ENCODE measurements around the gene EHBP1L1.

The EHBP1L1 gene

DNA sequence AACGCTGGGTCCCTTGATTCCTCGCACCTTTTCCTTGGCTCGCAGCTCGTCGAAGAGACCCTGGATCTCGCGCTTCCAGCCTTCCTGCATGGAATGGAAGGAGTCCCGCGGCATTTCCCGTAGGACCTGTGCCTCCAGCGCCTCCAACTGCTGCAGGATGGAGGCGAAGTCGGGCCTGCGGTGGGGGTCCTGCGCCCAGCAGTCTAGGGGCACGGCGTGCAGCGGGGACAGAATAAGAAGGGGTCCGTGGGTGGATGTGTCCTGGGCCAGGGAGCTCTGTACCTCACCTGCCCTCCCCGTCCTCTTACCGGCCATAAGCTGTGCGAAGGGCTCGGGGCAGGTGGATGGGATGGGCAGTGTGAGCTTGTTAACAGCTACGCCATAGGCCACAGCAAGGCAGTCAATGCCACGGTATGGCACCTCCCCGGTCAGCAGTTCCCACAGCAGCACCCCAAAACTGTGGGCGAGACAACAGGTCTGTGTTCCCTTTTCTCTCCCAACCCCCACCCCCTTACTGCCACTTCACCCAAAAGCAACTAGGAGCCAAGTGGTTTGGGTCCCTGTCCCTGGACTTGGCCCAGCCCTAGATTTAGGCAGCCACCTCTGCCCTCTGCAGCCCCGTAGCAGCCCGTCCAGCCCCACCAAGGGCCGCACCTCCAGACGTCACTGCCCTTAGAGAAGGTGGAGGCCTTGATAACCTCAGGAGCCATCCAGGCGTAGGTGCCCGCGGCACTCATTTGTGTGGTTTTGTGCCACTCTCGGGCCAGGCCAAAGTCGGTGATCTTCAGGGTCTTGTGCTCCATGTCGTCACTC lies 32.0 kb downstream of the EHBP1L1 start:
- in situ Hi-C loops (cut with HindIII; ENCODE audit: low pct_ligation_motif_present, low pct_unique_long_range_greater_than_20kb, low sequenced_read_pairs), result no loop called here

GRCh38 chr11:65609229-65609628 lies 33.4 kb downstream of the EHBP1L1 start:
- in situ Hi-C loops (cut with HindIII; ENCODE audit: low pct_ligation_motif_present, low pct_unique_long_range_greater_than_20kb, low sequenced_read_pairs), result no loop called here
- DNase-seq, result no peak

More for the DNA sequence above, 32.0 kb downstream of the EHBP1L1 start:
- no peak for DNase-seq

DNA sequence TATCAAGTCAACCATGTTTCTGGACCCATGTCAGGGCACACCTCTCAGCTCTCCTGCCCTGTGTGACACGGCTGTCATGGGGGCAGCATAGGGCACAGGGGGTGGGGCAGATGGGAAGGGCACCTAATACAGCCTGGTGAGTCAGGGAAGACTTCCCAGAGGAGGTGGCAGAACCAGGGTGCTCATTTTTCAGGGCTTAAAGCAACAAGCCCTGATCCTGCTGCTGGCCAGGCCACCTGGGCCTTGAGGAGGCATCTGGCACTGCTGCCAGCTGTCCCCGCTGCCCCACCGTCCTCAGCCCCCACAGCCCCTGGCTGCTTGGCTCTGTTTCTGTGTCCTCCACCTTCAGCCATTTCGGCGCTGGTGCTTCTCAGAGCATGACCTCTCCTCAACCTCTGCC lies 33.8 kb downstream of the EHBP1L1 start:
- DNase-seq, result no peak
- in situ Hi-C loops (cut with HindIII; ENCODE audit: low pct_ligation_motif_present, low pct_unique_long_range_greater_than_20kb, low sequenced_read_pairs), result no loop called here

- no peak for DNase-seq
- in situ Hi-C loops (cut with HindIII; ENCODE audit: low pct_ligation_motif_present, low pct_unique_long_range_greater_than_20kb, low sequenced_read_pairs), result no loop called here
These were observed 34.6 kb downstream of the EHBP1L1 start for GRCh38 chr11:65610404-65610803.

DNA sequence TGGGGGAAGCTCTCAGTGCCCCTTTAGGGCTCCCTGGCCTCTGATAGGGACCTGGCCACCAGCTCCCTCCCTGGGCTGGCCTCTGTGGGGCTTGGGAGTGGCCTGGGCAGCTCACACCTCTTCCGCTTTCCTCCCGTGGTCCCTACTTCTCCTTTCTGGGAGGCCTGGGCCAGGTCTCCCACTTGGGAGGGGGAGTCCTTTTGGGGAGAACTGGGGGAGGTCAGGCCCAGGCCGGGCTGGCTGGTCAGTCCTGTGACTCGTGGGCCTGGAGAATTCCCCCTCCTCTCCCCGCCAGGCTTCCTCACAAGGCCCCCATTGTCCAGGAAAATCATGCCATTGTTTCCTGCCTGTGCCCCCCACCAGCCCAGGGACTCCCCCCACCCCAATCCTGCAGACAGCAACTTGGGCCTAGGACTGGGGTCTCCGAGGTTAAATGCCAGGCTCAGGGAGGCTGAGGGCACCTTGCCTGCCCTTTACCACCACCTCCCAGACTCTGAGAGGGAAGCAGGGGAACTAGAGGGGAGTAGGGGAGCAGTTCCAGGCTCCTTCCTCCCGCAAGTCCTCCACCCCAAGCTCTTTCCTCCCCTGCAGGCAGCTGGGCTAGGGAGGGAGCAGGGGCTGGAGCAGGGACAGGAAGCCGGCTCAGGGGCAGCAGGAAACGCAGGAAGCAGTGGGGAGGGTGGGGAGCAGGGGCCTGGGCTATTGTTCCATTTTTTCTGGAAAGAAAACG lies 35.3 kb downstream of the EHBP1L1 start:
- in situ Hi-C loops (cut with HindIII; ENCODE audit: low pct_ligation_motif_present, low pct_unique_long_range_greater_than_20kb, low sequenced_read_pairs), result no loop called here
- no peak for DNase-seq

DNA sequence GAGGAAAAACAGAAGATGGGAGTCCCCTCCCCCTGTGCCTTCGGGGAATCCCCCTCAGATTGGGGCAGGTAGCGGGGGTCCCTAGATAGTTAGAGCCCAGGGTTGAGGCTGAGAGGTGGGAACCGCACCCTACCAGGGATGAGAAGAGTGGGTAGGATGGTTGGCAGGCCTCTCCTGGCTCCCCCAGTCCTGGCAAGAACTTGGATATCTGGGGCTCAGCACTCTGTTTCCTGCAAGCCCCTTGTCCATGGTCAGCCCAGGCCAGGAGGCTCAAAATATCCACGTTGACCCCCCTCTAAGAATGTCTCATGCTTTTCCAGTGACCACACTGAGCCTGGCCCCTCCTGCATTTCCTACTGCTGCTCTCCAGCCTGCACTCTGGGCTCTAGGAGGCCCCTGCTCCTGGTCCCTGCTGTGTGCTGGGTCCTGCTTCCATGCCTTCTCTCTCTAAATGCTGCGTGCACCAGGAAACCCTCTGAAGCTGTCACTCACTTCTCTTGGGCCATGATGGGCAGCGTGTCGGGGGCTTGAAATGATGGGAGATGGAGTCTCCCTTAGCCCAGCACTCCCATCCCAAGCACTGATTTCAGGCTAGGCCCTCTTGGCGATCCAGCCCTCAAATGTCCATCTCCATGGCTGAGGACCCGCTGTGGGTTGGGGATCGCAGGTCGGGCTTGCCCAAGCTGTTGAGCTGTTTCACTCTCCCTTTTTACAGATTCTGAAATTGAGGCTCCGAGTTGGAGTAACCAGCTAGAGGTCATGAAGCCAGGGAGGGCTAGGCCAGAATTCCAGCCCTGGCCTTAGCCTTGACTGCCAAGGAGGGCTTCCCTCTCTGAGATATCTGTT lies 36.1 kb downstream of the EHBP1L1 start:
- in situ Hi-C loops (cut with HindIII; ENCODE audit: low pct_ligation_motif_present, low pct_unique_long_range_greater_than_20kb, low sequenced_read_pairs), result no loop called here
- no peak for DNase-seq

DNA sequence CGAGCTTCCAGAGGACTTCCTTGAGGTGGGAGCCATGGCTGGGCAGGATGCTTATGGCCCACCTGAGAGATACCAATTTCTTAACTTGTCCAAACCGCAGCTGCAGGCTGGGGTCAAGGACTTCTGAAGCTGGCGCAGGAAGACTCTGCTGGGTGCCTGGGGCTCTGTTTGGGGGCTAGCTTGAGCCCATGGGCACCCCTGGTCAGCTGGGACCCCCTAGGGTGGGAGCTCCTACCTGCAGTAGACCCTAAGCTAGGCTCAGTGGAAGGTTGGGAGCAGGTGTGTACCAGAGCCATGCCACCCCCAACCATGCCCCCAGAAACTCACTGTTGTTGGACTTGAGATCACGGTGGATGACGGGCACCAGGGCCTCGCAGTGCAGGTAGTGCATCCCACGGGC lies 36.8 kb downstream of the EHBP1L1 start:
- in situ Hi-C loops (cut with HindIII; ENCODE audit: low pct_ligation_motif_present, low pct_unique_long_range_greater_than_20kb, low sequenced_read_pairs), result no loop called here
- DNase-seq, result no peak

GRCh38 chr11:65613091-65613928 lies 37.5 kb downstream of the EHBP1L1 start:
- in situ Hi-C loops (cut with HindIII; ENCODE audit: low pct_ligation_motif_present, low pct_unique_long_range_greater_than_20kb, low sequenced_read_pairs), result no loop called here
- peak; percentile 11 for DNase-seq

- peak; percentile 99 for DNase-seq
- in situ Hi-C loops (cut with HindIII; ENCODE audit: low pct_ligation_motif_present, low pct_unique_long_range_greater_than_20kb, low sequenced_read_pairs), result no loop called here
These were observed 39.5 kb downstream of the EHBP1L1 start, which contains the start of gene PCNX3 for GRCh38 chr11:65615229-65615949. TSS of gene PCNX3 (plus strand) at chr11:65615776. CDS start at chr11:65616312, 536 bp downstream.

- in situ Hi-C loops (cut with HindIII; ENCODE audit: low pct_ligation_motif_present, low pct_unique_long_range_greater_than_20kb, low sequenced_read_pairs), result no loop called here
These were observed 40.2 kb downstream of the EHBP1L1 start for GRCh38 chr11:65615950-65616574.

DNA sequence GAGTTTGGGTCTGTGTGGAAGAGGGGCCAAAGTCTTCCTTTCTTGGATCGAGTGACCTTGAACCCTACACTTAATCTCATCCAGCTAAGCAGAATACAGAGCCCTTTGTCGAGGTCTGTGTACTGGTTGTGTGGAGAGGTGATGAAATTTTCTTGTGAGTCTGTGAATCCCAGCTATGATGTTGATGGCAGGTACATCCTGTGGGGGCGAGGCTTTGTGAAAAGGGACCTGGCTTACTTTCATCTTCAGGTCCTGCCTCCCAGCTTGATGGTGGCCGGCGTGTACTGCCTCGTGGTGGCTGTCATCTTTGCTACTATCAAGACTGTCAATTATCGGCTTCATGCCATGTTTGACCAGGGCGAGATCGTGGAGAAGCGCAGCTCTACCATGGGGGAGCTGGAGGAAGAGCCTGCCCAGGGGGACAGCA lies 40.7 kb downstream of the EHBP1L1 start:
- no peak for DNase-seq
- in situ Hi-C loops (cut with HindIII; ENCODE audit: low pct_ligation_motif_present, low pct_unique_long_range_greater_than_20kb, low sequenced_read_pairs), result no loop called here

More at GRCh38 chr11:65615950-65616574, 40.2 kb downstream of the EHBP1L1 start:
- DNase-seq, result peak; percentile 44

DNA sequence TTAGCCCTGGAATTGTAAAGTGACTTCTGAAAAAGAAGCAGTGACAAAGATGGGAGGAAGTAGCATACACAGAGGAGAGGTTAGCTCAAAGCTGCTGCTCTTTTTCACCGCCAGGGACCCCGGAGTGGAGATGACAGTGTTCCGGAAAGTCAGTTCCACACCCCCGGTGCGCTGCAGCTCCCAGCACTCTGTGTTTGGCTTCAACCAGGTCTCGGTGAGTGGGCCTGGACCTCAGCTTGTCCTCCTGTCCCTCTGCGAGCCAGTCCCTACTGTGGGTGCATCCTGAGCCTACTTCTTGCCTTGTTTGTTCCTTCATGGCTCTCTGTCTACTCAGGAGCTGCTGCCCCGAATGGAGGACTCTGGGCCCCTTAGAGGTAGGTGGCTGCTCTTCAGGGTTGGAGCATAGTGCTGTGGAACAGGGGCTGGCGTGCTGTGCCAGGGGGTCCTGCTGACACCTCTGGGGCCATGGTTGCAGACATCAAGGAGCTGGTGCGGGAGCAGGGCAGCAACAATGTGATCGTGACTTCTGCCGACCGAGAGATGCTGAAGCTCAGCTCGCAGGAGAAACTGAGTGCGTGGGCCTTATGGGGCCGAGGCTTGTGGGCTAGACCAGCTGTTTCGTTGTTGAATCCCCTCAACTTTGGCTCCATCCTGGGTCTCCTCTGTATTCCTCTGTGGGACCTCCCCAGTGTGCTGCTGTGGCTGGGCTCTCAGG lies 41.4 kb downstream of the EHBP1L1 start:
- in situ Hi-C loops (cut with HindIII; ENCODE audit: low pct_ligation_motif_present, low pct_unique_long_range_greater_than_20kb, low sequenced_read_pairs), result no loop called here
- DNase-seq, result no peak

DNA sequence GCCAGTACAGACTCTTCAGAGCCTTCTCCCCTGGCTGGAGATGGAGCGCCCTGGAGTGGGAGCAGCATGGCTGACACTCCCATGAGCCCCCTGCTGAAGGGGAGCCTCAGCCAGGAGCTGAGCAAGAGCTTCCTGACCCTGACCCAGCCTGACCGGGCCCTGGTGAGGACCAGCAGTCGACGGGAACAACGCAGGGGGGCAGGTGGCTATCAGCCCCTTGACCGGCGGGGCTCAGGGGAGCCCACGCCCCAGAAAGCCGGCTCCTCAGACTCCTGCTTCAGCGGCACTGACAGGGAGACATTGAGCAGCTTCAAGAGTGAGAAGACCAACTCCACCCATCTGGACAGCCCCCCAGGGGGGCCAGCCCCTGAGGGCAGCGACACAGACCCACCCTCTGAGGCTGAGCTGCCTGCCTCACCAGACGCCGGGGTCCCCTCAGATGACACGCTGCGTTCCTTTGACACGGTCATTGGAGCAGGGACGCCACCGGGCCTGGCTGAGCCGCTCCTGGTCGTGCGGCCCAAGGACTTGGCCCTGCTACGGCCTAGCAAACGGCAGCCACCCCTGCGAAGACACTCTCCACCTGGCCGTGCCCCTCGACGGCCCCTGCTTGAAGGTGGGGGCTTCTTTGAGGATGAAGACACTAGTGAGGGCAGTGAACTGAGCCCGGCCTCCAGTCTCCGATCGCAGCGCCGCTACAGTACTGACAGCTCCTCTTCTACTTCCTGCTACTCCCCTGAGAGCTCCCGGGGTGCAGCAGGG lies 42.3 kb downstream of the EHBP1L1 start:
- DNase-seq, result no peak
- in situ Hi-C loops (cut with HindIII; ENCODE audit: low pct_ligation_motif_present, low pct_unique_long_range_greater_than_20kb, low sequenced_read_pairs), result no loop called here

- DNase-seq, result no peak
- in situ Hi-C loops (cut with HindIII; ENCODE audit: low pct_ligation_motif_present, low pct_unique_long_range_greater_than_20kb, low sequenced_read_pairs), result no loop called here
These were observed 42.9 kb downstream of the EHBP1L1 start for GRCh38 chr11:65618763-65619162.

- no peak for DNase-seq
- in situ Hi-C loops (cut with HindIII; ENCODE audit: low pct_ligation_motif_present, low pct_unique_long_range_greater_than_20kb, low sequenced_read_pairs), result no loop called here
These were observed 43.6 kb downstream of the EHBP1L1 start for GRCh38 chr11:65619281-65619928.
